Vagina (tissue), 2 donors: ENCODE measurements around the gene SCN2A.

ENCODE experiments used
- POLR2A ChIP-seq, 2 donors: fragments of 450-650 bp; IDR thresholded peaks; one replicate each; pipeline ENCODE4 v1.6.1; 2017; ENCODE audit warnings: antibody characterized with exemption in 2 of 2, mild to moderate bottlenecking in 2 of 2, moderate library complexity in 2 of 2
- TF ChIP-seq, protein P1 (sequence below), 3 experiments: fragments of 450-650 bp in 2 of 3; fragments of 200-600 bp in 1 of 3; sonication (generic) in 1 of 3; IDR thresholded peaks; one replicate each; pipeline ENCODE4 v1.5.1; 2017 to 2019; ENCODE audit warnings: antibody characterized with exemption in 3 of 3, mild to moderate bottlenecking in 2 of 3, moderate library complexity in 2 of 3

DNA sequence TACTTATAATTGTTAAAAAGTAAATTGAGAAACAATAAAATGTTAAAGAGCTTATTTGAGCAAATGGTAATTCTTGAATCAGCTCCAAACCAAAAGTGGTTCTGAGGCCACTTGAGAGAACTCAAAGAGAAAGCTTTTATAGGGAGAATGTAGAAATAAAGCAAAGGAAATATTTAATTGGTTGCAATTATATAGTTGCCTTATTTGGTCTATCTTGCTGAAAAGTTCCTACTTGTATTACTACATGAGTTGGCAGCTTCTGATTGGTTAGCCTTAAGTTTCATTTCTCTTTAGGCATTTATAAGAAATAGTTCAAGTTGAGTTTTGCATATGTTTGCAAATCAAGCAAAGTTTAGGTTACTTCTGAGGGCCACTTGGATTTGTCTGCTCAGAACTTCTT is 38.1 kb downstream of the SCN2A start:
- TF ChIP-seq, protein P1, sequence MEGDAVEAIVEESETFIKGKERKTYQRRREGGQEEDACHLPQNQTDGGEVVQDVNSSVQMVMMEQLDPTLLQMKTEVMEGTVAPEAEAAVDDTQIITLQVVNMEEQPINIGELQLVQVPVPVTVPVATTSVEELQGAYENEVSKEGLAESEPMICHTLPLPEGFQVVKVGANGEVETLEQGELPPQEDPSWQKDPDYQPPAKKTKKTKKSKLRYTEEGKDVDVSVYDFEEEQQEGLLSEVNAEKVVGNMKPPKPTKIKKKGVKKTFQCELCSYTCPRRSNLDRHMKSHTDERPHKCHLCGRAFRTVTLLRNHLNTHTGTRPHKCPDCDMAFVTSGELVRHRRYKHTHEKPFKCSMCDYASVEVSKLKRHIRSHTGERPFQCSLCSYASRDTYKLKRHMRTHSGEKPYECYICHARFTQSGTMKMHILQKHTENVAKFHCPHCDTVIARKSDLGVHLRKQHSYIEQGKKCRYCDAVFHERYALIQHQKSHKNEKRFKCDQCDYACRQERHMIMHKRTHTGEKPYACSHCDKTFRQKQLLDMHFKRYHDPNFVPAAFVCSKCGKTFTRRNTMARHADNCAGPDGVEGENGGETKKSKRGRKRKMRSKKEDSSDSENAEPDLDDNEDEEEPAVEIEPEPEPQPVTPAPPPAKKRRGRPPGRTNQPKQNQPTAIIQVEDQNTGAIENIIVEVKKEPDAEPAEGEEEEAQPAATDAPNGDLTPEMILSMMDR (IDR thresholded peaks at IDR 0.05): no peak
- no peak for TF ChIP-seq POLR2A (IDR thresholded peaks at IDR 0.05)
